H1 (cell line): ENCODE data around the gene DISC1. TPM values are rescaled to one million over a fixed set of nuclear protein-coding genes. Genes with fewer than 3 reads are reported as not detected.

Experiments used
- CTCF ChIA-PET: fragments of 300-600 bp; sonication (Branson Sonifier 250); formaldehyde crosslinking; loops from one replicate; lab custom pipeline; 2021; ENCODE audit not compliant: partially characterized antibody; lab: Charles Lee
- POLR2A ChIA-PET: fragments of 300-600 bp; sonication (Branson Sonifier 250); formaldehyde crosslinking; loops from one replicate; lab custom pipeline; 2021; ENCODE audit warnings: inconsistent platforms; ENCODE audit not compliant: partially characterized antibody; lab: Charles Lee
- DNase-seq, 2 experiments: peaks; one replicate each; pipeline versions ENCODE4 v3.0.0 to v3.0.0-alpha.2; 2010 to 2022; ENCODE audit warnings: low spot score in 2 of 2, low read depth in 1 of 2, mixed read lengths in 1 of 2
- FAIRE-seq: peaks from 2 replicates; lab custom pipeline; 2011; peaks lifted over from hg19 to GRCh38; lab: Jason Lieb, UNC
- H2AFZ ChIP-seq: 2 replicates; pipeline ENCODE4 v1.8.1; 2012; ENCODE audit warnings: low read length, inconsistent platforms
- H2AK5ac ChIP-seq: 2 replicates; pipeline ENCODE4 v1.6.1; 2013; ENCODE audit warnings: low read depth, low read length
- H2BK120ac ChIP-seq: replicated peaks from 2 replicates; pipeline ENCODE3; 2013; ENCODE audit warnings: low read depth, low read length, inconsistent platforms
- H2BK12ac ChIP-seq: 2 replicates; pipeline ENCODE4 v1.6.1; 2013; ENCODE audit warnings: low read depth, low read length
- H2BK15ac ChIP-seq: 2 replicates; pipeline ENCODE4 v1.6.1; 2013; ENCODE audit warnings: low read length
- H2BK20ac ChIP-seq: 2 replicates; pipeline ENCODE4 v1.6.1; 2013; ENCODE audit warnings: low read length
- H2BK5ac ChIP-seq: 2 replicates; pipeline ENCODE4 v1.6.1; 2013; ENCODE audit warnings: low read depth, low read length
- H3K14ac ChIP-seq: 2 replicates; pipeline ENCODE4 v1.6.1; 2013; ENCODE audit warnings: inconsistent platforms; ENCODE audit not compliant: insufficient read length
- H3K18ac ChIP-seq: 2 replicates; pipeline ENCODE4 v1.6.1; 2013; ENCODE audit warnings: low read length; ENCODE audit errors: extremely low read depth
- H3K23ac ChIP-seq: 2 replicates; pipeline ENCODE4 v1.6.1; 2013; ENCODE audit warnings: inconsistent platforms; ENCODE audit not compliant: insufficient read length
- H3K23me2 ChIP-seq: 2 replicates; pipeline ENCODE4 v1.6.1; 2013; ENCODE audit warnings: low read depth, low read length
- H3K27ac ChIP-seq: 2 replicates; pipeline ENCODE4 v1.6.1; 2011; ENCODE audit warnings: low read depth, low read length, inconsistent platforms
- H3K27me3 ChIP-seq, 4 experiments: replicated peaks in 1 of 4; 1 replicate in 1 of 4; 2 replicates in 3 of 4; pipeline versions ENCODE4 v1.6.1 to v1.8.1; 2011 to 2013; ENCODE audit warnings: low read length in 3 of 4, mild to moderate bottlenecking in 3 of 4, inconsistent platforms in 2 of 4, mixed read lengths in 2 of 4, moderate library complexity in 1 of 4; ENCODE audit not compliant: control insufficient read depth in 3 of 4, insufficient read depth in 3 of 4; ENCODE audit errors: extremely low read depth in 1 of 4
- H3K36me3 ChIP-seq, 4 experiments: 2 replicates each; pipeline versions ENCODE4 v1.6.1 to v1.8.1; 2011 to 2013; ENCODE audit warnings: mild to moderate bottlenecking in 4 of 4, low read length in 3 of 4, moderate library complexity in 2 of 4, control low read depth in 1 of 4, inconsistent platforms in 1 of 4; ENCODE audit not compliant: insufficient read depth in 4 of 4, control insufficient read depth in 2 of 4
- H3K4ac ChIP-seq: replicated peaks from 2 replicates; pipeline ENCODE3; 2013; ENCODE audit warnings: low read length, low read depth, mixed read lengths, inconsistent platforms; ENCODE audit not compliant: insufficient read length
- H3K4me1 ChIP-seq, 4 experiments: replicated peaks in 1 of 4; 1 replicate in 1 of 4; 2 replicates in 3 of 4; pipeline versions ENCODE4 v1.6.1 to v1.8.1; 2011 to 2013; ENCODE audit warnings: low read length in 3 of 4, inconsistent platforms in 2 of 4, mixed read lengths in 1 of 4; ENCODE audit not compliant: insufficient read depth in 4 of 4, control insufficient read depth in 3 of 4
- H3K4me2 ChIP-seq, 2 experiments: 2 replicates each; pipeline versions ENCODE4 v1.6.1 to v1.8.1; 2011 to 2013; ENCODE audit warnings: low read depth in 2 of 2, low read length in 2 of 2, control low read depth in 1 of 2, inconsistent platforms in 1 of 2, mild to moderate bottlenecking in 1 of 2; ENCODE audit not compliant: insufficient read depth in 1 of 2
- H3K4me3 ChIP-seq, 4 experiments: fragments of 200-600, 300-600 bp in 1 of 4; sonication (generic), shearing (Covaris generic), sonication (Bioruptor Twin) in 1 of 4; 2 replicates each; pipeline versions ENCODE4 v1.5.1 to v1.8.1; 2011 to 2016; ENCODE audit warnings: low read length in 4 of 4, low read depth in 3 of 4, control low read depth in 2 of 4, inconsistent platforms in 2 of 4, mild to moderate bottlenecking in 2 of 4, mixed read lengths in 1 of 4, moderate library complexity in 1 of 4; ENCODE audit not compliant: insufficient read depth in 2 of 4; ENCODE audit errors: extremely low read depth in 1 of 4
- H3K56ac ChIP-seq: replicated peaks from 2 replicates; pipeline ENCODE3; 2013; ENCODE audit warnings: low read depth, mild to moderate bottlenecking, mixed read lengths, low read length, inconsistent platforms; ENCODE audit not compliant: insufficient read length
- H3K79me1 ChIP-seq: 2 replicates; pipeline ENCODE4 v1.6.1; 2013; ENCODE audit warnings: low read depth, low read length, control low read depth
- H3K79me2 ChIP-seq, 2 experiments: 2 replicates each; pipeline versions ENCODE4 v1.6.1 to v1.8.1; 2012 to 2013; ENCODE audit warnings: low read length in 2 of 2, mild to moderate bottlenecking in 2 of 2, inconsistent platforms in 1 of 2; ENCODE audit not compliant: insufficient read depth in 2 of 2, control insufficient read depth in 1 of 2
- H3K9ac ChIP-seq, 4 experiments: replicated peaks in 1 of 4; 1 replicate in 1 of 4; 2 replicates in 3 of 4; pipeline versions ENCODE4 v1.6.1 to v1.8.1; 2011 to 2013; ENCODE audit warnings: low read depth in 3 of 4, low read length in 3 of 4, control low read depth in 2 of 4, mild to moderate bottlenecking in 2 of 4, moderate library complexity in 2 of 4, inconsistent platforms in 1 of 4; ENCODE audit errors: extremely low read depth in 1 of 4
- H3K9me3 ChIP-seq, 2 experiments: 2 replicates each; pipeline versions ENCODE4 v1.6.1 to v1.8.1; 2012 to 2013; ENCODE audit warnings: mild to moderate bottlenecking in 2 of 2, moderate library complexity in 2 of 2, control low read depth in 1 of 2, inconsistent platforms in 1 of 2, low read depth in 1 of 2, low read length in 1 of 2, mixed read lengths in 1 of 2; ENCODE audit not compliant: insufficient read depth in 2 of 2
- H4K20me1 ChIP-seq, 2 experiments: replicated peaks in 1 of 2; 2 replicates each; pipeline versions ENCODE3 to v1.8.1; 2011 to 2013; ENCODE audit warnings: inconsistent platforms in 2 of 2, low read length in 2 of 2, mild to moderate bottlenecking in 1 of 2; ENCODE audit not compliant: insufficient read depth in 2 of 2, control insufficient read depth in 1 of 2
- H4K5ac ChIP-seq: 2 replicates; pipeline ENCODE4 v1.6.1; 2013; ENCODE audit warnings: low read length, low read depth, mixed read lengths, inconsistent platforms; ENCODE audit not compliant: insufficient read length
- H4K8ac ChIP-seq: 2 replicates; pipeline ENCODE4 v1.8.0; 2013; ENCODE audit warnings: mild to moderate bottlenecking, moderate library complexity, low read length, inconsistent platforms; ENCODE audit not compliant: insufficient read depth; ENCODE audit errors: extremely low read depth
- H4K91ac ChIP-seq: replicated peaks from 2 replicates; pipeline ENCODE3; 2013; ENCODE audit warnings: low read length, mixed read lengths, inconsistent platforms; ENCODE audit not compliant: insufficient read length
- ASH2L ChIP-seq: fragments of 200-600, 300-600 bp; sonication (generic); IDR thresholded peaks from one replicate; pipeline ENCODE4 v1.7.1; 2017; ENCODE audit warnings: low read length
- CBX8 ChIP-seq: fragments of 300-800, 300-1000 bp; sonication (generic); IDR thresholded peaks from 2 replicates; pipeline ENCODE4 v1.7.1; 2016; ENCODE audit warnings: low read depth, low read length, borderline replicate concordance
- CHD2 ChIP-seq: IDR thresholded peaks from 2 replicates; pipeline ENCODE4 v1.6.1; 2012; ENCODE audit warnings: low read length, improper control_type of control experiment
- EP300 ChIP-seq, 2 experiments: IDR thresholded peaks; 1 replicate in 1 of 2; 2 replicates in 1 of 2; pipeline ENCODE4 v1.6.1; 2011 to 2012; ENCODE audit warnings: low read depth in 2 of 2, low read length in 2 of 2, mild to moderate bottlenecking in 2 of 2, borderline replicate concordance in 1 of 2, inconsistent platforms in 1 of 2, moderate library complexity in 1 of 2
- KDM4A ChIP-seq: IDR thresholded peaks from one replicate; pipeline ENCODE4 v1.7.1; 2012; ENCODE audit warnings: low read depth, mild to moderate bottlenecking, moderate library complexity, low read length, inconsistent platforms; ENCODE audit not compliant: severe bottlenecking
- KDM5A ChIP-seq: fragments of 200-600 bp; IDR thresholded peaks from 2 replicates; pipeline ENCODE4 v1.7.1; 2012; ENCODE audit warnings: mild to moderate bottlenecking, low read length, inconsistent platforms, mixed read lengths
- POLR2AphosphoS5 ChIP-seq: IDR thresholded peaks from 2 replicates; pipeline ENCODE4 v1.6.1; 2011; ENCODE audit warnings: low read depth, low read length
- RAD21 ChIP-seq, 2 experiments: IDR thresholded peaks in 1 of 2; conservative IDR thresholded peaks in 1 of 2; 2 replicates each; pipeline ENCODE4 v1.6.1; 2011; ENCODE audit warnings: low read depth in 2 of 2, low read length in 2 of 2, improper control_type of control experiment in 1 of 2, inconsistent platforms in 1 of 2, mild to moderate bottlenecking in 1 of 2, moderate library complexity in 1 of 2
- SIN3A ChIP-seq, 2 experiments: IDR thresholded peaks in 1 of 2; conservative IDR thresholded peaks in 1 of 2; 2 replicates each; pipeline ENCODE4 v1.6.1; 2011 to 2012; ENCODE audit warnings: low read length in 2 of 2, improper control_type of control experiment in 1 of 2, low read depth in 1 of 2, mild to moderate bottlenecking in 1 of 2
- SIX5 ChIP-seq: IDR thresholded peaks from 2 replicates; pipeline ENCODE4 v1.6.1; 2011; ENCODE audit warnings: mild to moderate bottlenecking, low read depth, low read length
- SUZ12 ChIP-seq: fragments of 200-600 bp; sonication (generic); IDR thresholded peaks from 2 replicates; pipeline ENCODE4 v1.6.1; 2012; ENCODE audit warnings: mild to moderate bottlenecking, inconsistent platforms, low read length, moderate library complexity, mixed read lengths
- TEAD4 ChIP-seq: IDR thresholded peaks from 2 replicates; pipeline ENCODE4 v1.6.1; 2012; ENCODE audit warnings: low read depth, low read length, inconsistent platforms, mixed read lengths
- ZNF274 ChIP-seq: IDR thresholded peaks from 2 replicates; pipeline ENCODE4 v1.7.0; 2012; ENCODE audit warnings: low read length, borderline replicate concordance; ENCODE audit errors: extremely low read depth
- WGBS, 2 experiments: shearing (Covaris generic) in 1 of 2; methylation state at CpG; one replicate each; pipeline versions ENCODE4 v1.1.6 to v1.1.7; 2013 to 2015; ENCODE audit warnings: low lambda C conversion rate in 2 of 2, mixed read lengths in 2 of 2, inconsistent platforms in 1 of 2, low coverage in 1 of 2, missing lambda C conversion rate in 1 of 2; ENCODE audit not compliant: insufficient replicate concordance in 2 of 2, insufficient coverage in 1 of 2, insufficient read length in 1 of 2; ENCODE audit errors: extremely low coverage in 1 of 2, missing lambda C conversion rate in 1 of 2; 5-methylcytosine and 5-hydroxymethylcytosine counted together
- polyA plus RNA-seq, 7 experiments: library from polyadenylated mRNA; depleted of rRNA in 3 of 7; stranded (reverse) in 5 of 7; unstranded in 2 of 7; fragments of >200 nt in 5 of 7; fragments of 200-250 nt in 2 of 7; gene quantifications; 1 replicate in 5 of 7; 2 replicates in 1 of 7; 4 replicates in 1 of 7; pipeline versions ENCODE4 v1.2.1 to v1.2.3, GENCODE V29; 2011 to 2013; ENCODE audit warnings: missing spikeins in 2 of 7, mixed read lengths in 2 of 7
- total RNA-seq: library from RNA; stranded (reverse); fragmentation: NEBNext Ultra II Directional; extraction: Animal tissue kit (Norgen Biotek cat#: 25700); gene quantifications from 2 replicates; pipeline ENCODE4 v1.2.1, GENCODE V29; 2021
- TF ChIP-seq, protein P1 (sequence below): IDR thresholded peaks from 2 replicates; pipeline ENCODE4 v1.6.1; 2012; ENCODE audit warnings: inconsistent platforms

DISC1 gene
- total and polyA plus RNA-seq, 2 of the 8 experiments (the other 6 are each of a cell fraction or from before 2014, with no cell fraction given): 1.1 to 3.5 TPM

DNA sequence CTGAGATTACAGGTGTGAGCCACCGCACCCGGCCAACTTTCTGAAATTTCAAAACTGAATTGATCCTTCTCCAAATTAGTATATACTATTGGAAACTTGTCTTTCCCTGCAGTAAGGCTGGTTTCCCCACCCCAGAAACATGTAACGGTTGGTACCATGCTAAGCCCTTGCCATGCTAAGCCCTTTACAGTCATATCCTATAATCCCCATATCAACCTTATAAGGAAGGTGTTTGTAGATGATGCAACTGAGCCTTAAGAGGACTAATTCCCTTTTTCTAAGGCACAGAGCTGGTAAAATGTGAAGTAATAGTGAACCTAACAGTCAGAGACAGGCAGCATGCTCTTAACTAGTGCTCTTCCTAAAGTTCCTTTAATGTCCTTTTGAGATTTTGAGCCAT lies 413.7 kb downstream of the DISC1 start:
- Histone ChIP-seq H3K4ac (no peak overlapping the region), H2BK15ac (no peak overlapping the region), H3K18ac (no peak overlapping the region), H3K23me2 (no peaks in the 10 kb centered on the region), H2BK20ac (no peak overlapping the region), H3K27me3 (no peaks in the 10 kb centered on the region), H3K79me2 (no peaks in the 10 kb centered on the region), H2AK5ac (no peak overlapping the region), H4K8ac (no peak overlapping the region), H4K5ac (no peak overlapping the region), H3K79me1 (no peaks in the 10 kb centered on the region), H3K4me3 (no peak overlapping the region), H4K91ac (no peak overlapping the region), H2AFZ (no peak overlapping the region), H3K23ac (no peak overlapping the region), H3K56ac (no peak overlapping the region), H3K4me1 (peaks cover 2 to 11% (median 2%) of the 10 kb centered on the region in 4 experiments; a peak in 5 of 7 replicates), H4K20me1 (no peaks in the 10 kb centered on the region), H2BK5ac (no peak overlapping the region), H2BK120ac (no peak overlapping the region), H2BK12ac (no peak overlapping the region), H3K4me2 (no peak overlapping the region), H3K9me3 (peaks cover 0 to 4% of the 10 kb centered on the region in 2 experiments; a peak in 1 of 4 replicates), H3K27ac (no peak overlapping the region), H3K9ac (no peak overlapping the region), H3K36me3 (no peaks in the 10 kb centered on the region), H3K14ac (no peak overlapping the region)
- DNase-seq (no peak), FAIRE-seq (no peak)
- ChIA-PET CTCF (no interaction called here), POLR2A (no interaction called here)
- WGBS, 2 experiments: 99% methylated on average over 3 of the region's 3 CpGs; no CpG with 5 or more reads in 1 of the 2 experiments
- TF ChIP-seq SIN3A (conservative IDR thresholded peaks at IDR 0.05 in 1 of 2, IDR thresholded peaks at IDR 0.05 in 1 of 2; ENCODE audit: low read depth in 1 of 2, low read length in 2 of 2) (no peak), KDM4A (no peak), TEAD4 (no peak), POLR2AphosphoS5 (no peak), EP300 (IDR thresholded peaks at IDR 0.05; ENCODE audit: borderline replicate concordance in 1 of 2, low read depth in 2 of 2, low read length in 2 of 2) (no peak), CHD2 (no peak), KDM5A (no peak), ASH2L (no peak), CBX8 (no peak), RAD21 (IDR thresholded peaks at IDR 0.05 in 1 of 2, conservative IDR thresholded peaks at IDR 0.05 in 1 of 2; ENCODE audit: low read depth in 2 of 2, low read length in 2 of 2) (no peak), SIX5 (no peak), ZNF274 (no peak), SUZ12 (no peak)
- TF ChIP-seq, protein P1, sequence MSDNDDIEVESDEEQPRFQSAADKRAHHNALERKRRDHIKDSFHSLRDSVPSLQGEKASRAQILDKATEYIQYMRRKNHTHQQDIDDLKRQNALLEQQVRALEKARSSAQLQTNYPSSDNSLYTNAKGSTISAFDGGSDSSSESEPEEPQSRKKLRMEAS: no peak
